Endothelial cell of umbilical vein (primary cell): ENCODE results near the gene DIP2C. TPM values are rescaled to one million over a fixed set of nuclear protein-coding genes. Genes with fewer than 3 reads are reported as not detected.

Experiments used
- BruUV-seq: library from RNA; stranded (reverse); fragments of 400-500 nt; replicated peaks from 2 replicates; lab custom pipeline; 2021; lab: Mats Ljungman, UMichigan
- CTCF ChIA-PET: fragments of 300-600, 350-600 bp; sonication (Branson Sonifier 250); formaldehyde crosslinking; loops from one replicate; lab custom pipeline; 2021; ENCODE audit warnings: antibody characterized with exemption, inconsistent platforms; lab: Charles Lee
- POLR2A ChIA-PET: fragments of 300-600, 350-600 bp; sonication (Branson Sonifier 250); formaldehyde crosslinking; loops from one replicate; lab custom pipeline; 2021; ENCODE audit warnings: antibody characterized with exemption, inconsistent platforms; lab: Charles Lee
- DNase-seq: peaks from one replicate; pipeline ENCODE4 v3.0.0-alpha.2; 2011; ENCODE audit warnings: low read depth, low spot score
- FAIRE-seq: peaks from 2 replicates; lab custom pipeline; 2011; peaks lifted over from hg19 to GRCh38; lab: Jason Lieb, UNC
- H2AFZ ChIP-seq: 2 replicates; pipeline ENCODE4 v1.6.0; 2012; ENCODE audit warnings: low read depth, low read length, control low read depth, inconsistent platforms
- H3K27ac ChIP-seq: 2 replicates; pipeline ENCODE4 v1.5.1; 2011; ENCODE audit warnings: low read depth, mild to moderate bottlenecking, control low read depth, low read length, moderate library complexity; ENCODE audit not compliant: insufficient read depth
- H3K27me3 ChIP-seq, 2 experiments: 2 replicates each; pipeline versions ENCODE4 v1.6.0 to v1.6.1; 2011; ENCODE audit warnings: low read length in 2 of 2, mixed read lengths in 1 of 2; ENCODE audit not compliant: control insufficient read depth in 2 of 2, insufficient read depth in 2 of 2
- H3K36me3 ChIP-seq, 2 experiments: 2 replicates in 1 of 2; 3 replicates in 1 of 2; pipeline ENCODE4 v1.5.1; 2011; ENCODE audit warnings: low read length in 2 of 2, mild to moderate bottlenecking in 1 of 2, moderate library complexity in 1 of 2; ENCODE audit not compliant: control insufficient read depth in 2 of 2, insufficient read depth in 2 of 2; ENCODE audit errors: extremely low read depth in 1 of 2
- H3K4me1 ChIP-seq: 3 replicates; pipeline ENCODE4 v1.5.1; 2011; ENCODE audit warnings: mild to moderate bottlenecking, low read length; ENCODE audit not compliant: control insufficient read depth, insufficient read depth; ENCODE audit errors: extremely low read depth
- H3K4me2 ChIP-seq: 2 replicates; pipeline ENCODE4 v1.6.1; 2011; ENCODE audit warnings: low read length, control low read depth, mixed read lengths; ENCODE audit not compliant: insufficient read depth
- H3K4me3 ChIP-seq, 3 experiments: fragments of 200-600 bp in 1 of 3; sonication (generic), shearing (Covaris generic) in 1 of 3; replicated peaks in 1 of 3; 2 replicates each; pipeline ENCODE4 v1.5.1; 2011 to 2016; ENCODE audit warnings: control low read depth in 3 of 3, low read length in 3 of 3, mild to moderate bottlenecking in 2 of 3, inconsistent platforms in 1 of 3, low read depth in 1 of 3, moderate library complexity in 1 of 3; ENCODE audit not compliant: insufficient read depth in 1 of 3
- H3K79me2 ChIP-seq: 2 replicates; pipeline ENCODE4 v1.6.0; 2012; ENCODE audit warnings: low read length, inconsistent platforms; ENCODE audit not compliant: control insufficient read depth, insufficient read depth
- H3K9ac ChIP-seq: replicated peaks from 2 replicates; pipeline ENCODE3; 2011; ENCODE audit warnings: low read length, control low read depth; ENCODE audit not compliant: insufficient read depth; ENCODE audit errors: extremely low read depth
- H3K9me1 ChIP-seq: replicated peaks from 3 replicates; pipeline ENCODE4 v1.6.0; 2011; ENCODE audit warnings: mild to moderate bottlenecking, low read length; ENCODE audit not compliant: control insufficient read depth, insufficient read depth; ENCODE audit errors: extremely low read depth
- H3K9me3 ChIP-seq: replicated peaks from 2 replicates; pipeline ENCODE4 v1.5.1; 2012; ENCODE audit warnings: low read length, inconsistent platforms; ENCODE audit not compliant: control insufficient read depth, insufficient read depth
- H4K20me1 ChIP-seq: replicated peaks from 2 replicates; pipeline ENCODE3; 2011; ENCODE audit warnings: mild to moderate bottlenecking, low read length; ENCODE audit not compliant: control insufficient read depth, insufficient read depth; ENCODE audit errors: extremely low read depth
- FOS ChIP-seq: IDR thresholded peaks from 2 replicates; pipeline ENCODE4 v1.6.1; 2011; ENCODE audit warnings: mild to moderate bottlenecking, low read length, moderate library complexity, borderline replicate concordance; ENCODE audit not compliant: insufficient read depth
- JUN ChIP-seq: IDR thresholded peaks from 2 replicates; pipeline ENCODE4 v1.6.1; 2011; ENCODE audit warnings: borderline replicate concordance, low read depth; ENCODE audit not compliant: insufficient read length, insufficient read depth
- MAX ChIP-seq: IDR thresholded peaks from 2 replicates; pipeline ENCODE4 v1.6.1; 2011; ENCODE audit not compliant: insufficient read depth, insufficient read length
- MYC ChIP-seq: IDR thresholded peaks from one replicate; pipeline ENCODE4 v1.6.1; 2011; ENCODE audit warnings: mild to moderate bottlenecking, low read depth, low read length
- POLR2A ChIP-seq: IDR thresholded peaks from 2 replicates; pipeline ENCODE4 v1.6.1; 2012; ENCODE audit warnings: low read depth, mild to moderate bottlenecking, control low read depth, low read length
- POLR2AphosphoS5 ChIP-seq: IDR thresholded peaks from 2 replicates; pipeline ENCODE4 v1.6.1; 2012; ENCODE audit warnings: low read depth, mild to moderate bottlenecking, control low read depth, low read length, moderate library complexity; ENCODE audit not compliant: insufficient read depth
- dilution Hi-C: fragments of 300-500 bp; cut with MboI; formaldehyde crosslinking; loops from one replicate; pipeline ENCODE4 v1.15.0; 2019; ENCODE audit warnings: low sequenced_read_pairs; ENCODE audit not compliant: extremely low pct_ligation_motif_present
- intact Hi-C: fragments of 100-400 bp; cut with micrococcal nuclease; formaldehyde crosslinking; loops from one replicate; pipeline ENCODE4 v1.10.0; 2022
- polyA plus RNA-seq, 4 experiments: library from polyadenylated mRNA; depleted of rRNA in 3 of 4; stranded (reverse) in 3 of 4; unstranded in 1 of 4; fragments of >200 nt; gene quantifications; 2 replicates each; pipeline versions ENCODE4 v1.2.1 to v1.2.3, GENCODE V29; 2011 to 2012; ENCODE audit warnings: missing spikeins in 1 of 4
- total RNA-seq: library from RNA; stranded (reverse); gene quantifications from 2 replicates; pipeline ENCODE4 v1.2.3, GENCODE V29; 2021

DIP2C gene
- total and polyA plus RNA-seq, 2 donors (not counting 3 experiments of a cell fraction or from before 2014, with no cell fraction given), result 3.6 to 10.7 TPM

- Histone ChIP-seq H3K27ac (no peak overlapping the region), H2AFZ (no peak overlapping the region), H3K36me3 (no peaks in the 10 kb centered on the region), H3K4me2 (no peak overlapping the region), H3K27me3 (no peaks in the 10 kb centered on the region), H3K4me1 (no peaks in the 10 kb centered on the region), H3K9me1 (no peaks in the 10 kb centered on the region), H3K4me3 (no peak overlapping the region), H4K20me1 (no peaks in the 10 kb centered on the region), H3K9me3 (no peaks in the 10 kb centered on the region), H3K9ac (no peak overlapping the region), H3K79me2 (no peaks in the 10 kb centered on the region)
- dilution Hi-C loops (no loop called here), intact Hi-C loops (no loop called here)
- TF ChIP-seq POLR2AphosphoS5 (no peak), POLR2A (no peak), JUN (no peak), MAX (no peak)
- POLR2A ChIA-PET, result no interaction called here
- FAIRE-seq, result no peak
- BruUV-seq, result no TSS peak
- CTCF ChIA-PET, result no interaction called here
- DNase-seq, result no peak
Measured at GRCh38 chr10:287026-287709, 402.3 kb downstream of the DIP2C start.

GRCh38 chr10:285216-285615 lies 404.3 kb downstream of the DIP2C start:
- H4K20me1 ChIP-seq, result no peaks in the 10 kb centered on the region
- H3K4me1 ChIP-seq, result no peaks in the 10 kb centered on the region
- dilution Hi-C loops, result no loop called here
- H3K27me3 ChIP-seq, result no peaks in the 10 kb centered on the region
- ChIA-PET CTCF (no interaction called here), POLR2A (no interaction called here)
- H3K36me3 ChIP-seq, result no peaks in the 10 kb centered on the region
- no peak overlapping the region for H3K4me3 ChIP-seq
- no peaks in the 10 kb centered on the region for H3K79me2 ChIP-seq
- intact Hi-C loops, result no loop called here
- TF ChIP-seq JUN, result no peak
- no peak for TF ChIP-seq MAX
- no peak for TF ChIP-seq MYC
- no peak for TF ChIP-seq FOS
- H3K27ac ChIP-seq, result no peak overlapping the region
- no peaks in the 10 kb centered on the region for H3K9me1 ChIP-seq
- H2AFZ ChIP-seq, result no peak overlapping the region
- BruUV-seq, result no TSS peak
- DNase-seq (no peak), FAIRE-seq (no peak)
- H3K4me2 ChIP-seq, result no peak overlapping the region
- no peaks in the 10 kb centered on the region for H3K9me3 ChIP-seq
- no peak overlapping the region for H3K9ac ChIP-seq
